ENCODE measurements around the gene CRELD2.

CRELD2 gene

GRCh38 chr22:49922484-49922883 lies 4.0 kb downstream of the CRELD2 start:
- Histone ChIP-seq H3K9me3 (ENCODE audit: low read depth, low read length) (no peaks in the 10 kb centered on the region), H3K9ac (ENCODE audit: insufficient read length) (no peak overlapping the region), H3K4me3 (no peak overlapping the region), H3K36me3 (ENCODE audit: insufficient read depth, low read length) (no peaks in the 10 kb centered on the region; the same call in 1 of the 2 replicates), H3K27ac (peak overlapping the region; percentile 60)
- TF ChIP-seq FOXP2 (optimal IDR thresholded peaks at IDR 0.05; ENCODE audit: control extremely low read depth, extremely low read length, insufficient read depth): no peak
- no peak for TF ChIP-seq POLR2AphosphoS5 (IDR thresholded peaks at IDR 0.05; ENCODE audit: borderline replicate concordance, low read depth, low read length)
- no peak for DNase-seq (ENCODE audit: low read depth, low spot score)

GRCh38 chr22:49922926-49923325 lies 4.5 kb downstream of the CRELD2 start:
- no peaks in the 10 kb centered on the region; the same call in 1 of the 2 replicates for H3K36me3 ChIP-seq (ENCODE audit: insufficient read depth, low read length)
- no peak for DNase-seq (ENCODE audit: low read depth, low spot score)
- peak overlapping the region; percentile 92 for H3K27ac ChIP-seq
- H3K9me3 ChIP-seq (ENCODE audit: low read depth, low read length): no peaks in the 10 kb centered on the region
- peak overlapping the region; percentile 72 for H3K9ac ChIP-seq (ENCODE audit: insufficient read length)
- no peak for TF ChIP-seq FOXP2 (optimal IDR thresholded peaks at IDR 0.05; ENCODE audit: control extremely low read depth, extremely low read length, insufficient read depth)
- TF ChIP-seq EZH2 (IDR thresholded peaks at IDR 0.05): no peak
- TF ChIP-seq POLR2AphosphoS5 (IDR thresholded peaks at IDR 0.05; ENCODE audit: borderline replicate concordance, low read depth, low read length): no peak
- peak overlapping the region; percentile 68 for H3K4me3 ChIP-seq

- H3K9me3 ChIP-seq (ENCODE audit: low read depth, low read length): no peaks in the 10 kb centered on the region
- peak overlapping the region; percentile 68 for H3K4me3 ChIP-seq
- peak overlapping the region; percentile 72 for H3K9ac ChIP-seq (ENCODE audit: insufficient read length)
- peak; percentile 39 for DNase-seq (ENCODE audit: low read depth, low spot score)
- no peaks in the 10 kb centered on the region; the same call in 1 of the 2 replicates for H3K36me3 ChIP-seq (ENCODE audit: insufficient read depth, low read length)
- H3K27ac ChIP-seq: peak overlapping the region; percentile 92
- TF ChIP-seq EZH2 (IDR thresholded peaks at IDR 0.05) (no peak), POLR2AphosphoS5 (IDR thresholded peaks at IDR 0.05; ENCODE audit: borderline replicate concordance, low read depth, low read length) (peak; percentile 59; the same call in 1 of the 2 replicates), FOXP2 (optimal IDR thresholded peaks at IDR 0.05; ENCODE audit: control extremely low read depth, extremely low read length, insufficient read depth) (peak; percentile 38)
Observed at GRCh38 chr22:49923445-49923844, 5.0 kb downstream of the CRELD2 start.

GRCh38 chr22:49924113-49924833 lies 5.8 kb downstream of the CRELD2 start:
- Histone ChIP-seq H3K4me3 (peak overlapping the region; percentile 68), H3K27ac (peak overlapping the region; percentile 92), H3K9me3 (ENCODE audit: low read depth, low read length) (no peaks in the 10 kb centered on the region), H3K9ac (ENCODE audit: insufficient read length) (peak overlapping the region; percentile 72), H3K36me3 (ENCODE audit: insufficient read depth, low read length) (no peaks in the 10 kb centered on the region; the same call in 1 of the 2 replicates)
- TF ChIP-seq FOXP2 (optimal IDR thresholded peaks at IDR 0.05; ENCODE audit: control extremely low read depth, extremely low read length, insufficient read depth) (no peak), POLR2AphosphoS5 (IDR thresholded peaks at IDR 0.05; ENCODE audit: borderline replicate concordance, low read depth, low read length) (no peak), EZH2 (IDR thresholded peaks at IDR 0.05) (no peak)
- DNase-seq (ENCODE audit: low read depth, low spot score): no peak

- DNase-seq (ENCODE audit: low read depth, low spot score): no peak
- Histone ChIP-seq H3K36me3 (ENCODE audit: insufficient read depth, low read length) (no peaks in the 10 kb centered on the region), H3K4me3 (no peak overlapping the region), H3K9ac (ENCODE audit: insufficient read length) (no peak overlapping the region), H3K9me3 (ENCODE audit: low read depth, low read length) (no peaks in the 10 kb centered on the region), H3K27ac (peak overlapping the region; percentile 61)
- no peak for TF ChIP-seq EZH2 (IDR thresholded peaks at IDR 0.05)
- no peak for TF ChIP-seq FOXP2 (optimal IDR thresholded peaks at IDR 0.05; ENCODE audit: control extremely low read depth, extremely low read length, insufficient read depth)
- TF ChIP-seq POLR2AphosphoS5 (IDR thresholded peaks at IDR 0.05; ENCODE audit: borderline replicate concordance, low read depth, low read length): no peak
Observed at GRCh38 chr22:49925525-49926128, 7.2 kb downstream of the CRELD2 start.

GRCh38 chr22:49926916-49927315 lies 8.5 kb downstream of the CRELD2 start:
- DNase-seq (ENCODE audit: low read depth, low spot score): no peak
- Histone ChIP-seq H3K9me3 (ENCODE audit: low read depth, low read length) (no peaks in the 10 kb centered on the region), H3K27ac (no peak overlapping the region), H3K4me3 (no peak overlapping the region), H3K36me3 (ENCODE audit: insufficient read depth, low read length) (no peaks in the 10 kb centered on the region), H3K9ac (ENCODE audit: insufficient read length) (no peak overlapping the region)
- TF ChIP-seq POLR2AphosphoS5 (IDR thresholded peaks at IDR 0.05; ENCODE audit: borderline replicate concordance, low read depth, low read length) (no peak), EZH2 (IDR thresholded peaks at IDR 0.05) (no peak), FOXP2 (optimal IDR thresholded peaks at IDR 0.05; ENCODE audit: control extremely low read depth, extremely low read length, insufficient read depth) (no peak)

- Histone ChIP-seq H3K36me3 (ENCODE audit: insufficient read depth, low read length) (no peaks in the 10 kb centered on the region), H3K9ac (ENCODE audit: insufficient read length) (no peak overlapping the region), H3K27ac (no peak overlapping the region), H3K9me3 (ENCODE audit: low read depth, low read length) (no peaks in the 10 kb centered on the region), H3K4me3 (no peak overlapping the region)
- TF ChIP-seq EZH2 (IDR thresholded peaks at IDR 0.05) (no peak), POLR2AphosphoS5 (IDR thresholded peaks at IDR 0.05; ENCODE audit: borderline replicate concordance, low read depth, low read length) (no peak), FOXP2 (optimal IDR thresholded peaks at IDR 0.05; ENCODE audit: control extremely low read depth, extremely low read length, insufficient read depth) (no peak)
- no peak for DNase-seq (ENCODE audit: low read depth, low spot score)
Observed at GRCh38 chr22:49927483-49928184, 9.2 kb downstream of the CRELD2 start.

- H3K27ac ChIP-seq: no peak overlapping the region
- TF ChIP-seq FOXP2 (optimal IDR thresholded peaks at IDR 0.05; ENCODE audit: control extremely low read depth, extremely low read length, insufficient read depth) (no peak), POLR2AphosphoS5 (IDR thresholded peaks at IDR 0.05; ENCODE audit: borderline replicate concordance, low read depth, low read length) (no peak), EZH2 (IDR thresholded peaks at IDR 0.05) (no peak)
- H3K9ac ChIP-seq (ENCODE audit: insufficient read length): no peak overlapping the region
- DNase-seq (ENCODE audit: low read depth, low spot score): no peak
- H3K9me3 ChIP-seq (ENCODE audit: low read depth, low read length): no peaks in the 10 kb centered on the region
- no peak overlapping the region for H3K4me3 ChIP-seq
- no peaks in the 10 kb centered on the region for H3K36me3 ChIP-seq (ENCODE audit: insufficient read depth, low read length)
Observed at GRCh38 chr22:49928185-49928495, 9.7 kb downstream of the CRELD2 start.

All from SK-N-MC (cell line).